GM12878 (cell line): Measurements from ENCODE around the gene ARMC9. TPM values are rescaled to one million over a fixed set of nuclear protein-coding genes. Genes with fewer than 3 reads are reported as not detected.

Source experiments
- ATAC-seq: fragments of 200-7000 bp; cut with Tn5 transposase; 3 replicates; pipeline ENCODE4 v1.9.1; 2020; ENCODE audit warnings: mild to moderate bottlenecking, moderate library complexity
- BruUV-seq: library from RNA; stranded (reverse); fragments of 400-500 nt; replicated peaks from 2 replicates; lab custom pipeline; 2021; lab: Mats Ljungman, UMichigan
- CTCF ChIA-PET: fragments of 300-600 bp; sonication (Branson Sonifier 250); formaldehyde crosslinking; extraction: SDS; loops from one replicate; lab custom pipeline; 2021; ENCODE audit warnings: inconsistent platforms; lab: Yijun Ruan, JAX
- POLR2A ChIA-PET: fragments of 350-600 bp; formaldehyde crosslinking; extraction: SDS; loops from one replicate; lab custom pipeline; 2021; ENCODE audit warnings: inconsistent platforms; lab: Charles Lee
- RAD21 ChIA-PET: fragments of 300-600 bp; sonication (Branson Sonifier 250); formaldehyde crosslinking; loops from one replicate; lab custom pipeline; 2023; ENCODE audit warnings: antibody characterized with exemption; ENCODE audit not compliant: unreplicated experiment; lab: Charles Lee
- SMC1A ChIA-PET: fragments of 300-600 bp; sonication (Branson Sonifier 250); formaldehyde crosslinking; loops from one replicate; lab custom pipeline; 2023; ENCODE audit not compliant: unreplicated experiment, uncharacterized antibody; lab: Charles Lee
- DNase-seq: peaks from one replicate; pipeline ENCODE4 v3.0.0-alpha.2; 2011; ENCODE audit warnings: low read depth, low spot score
- FAIRE-seq: peaks from 3 replicates; lab custom pipeline; 2011; peaks lifted over from hg19 to GRCh38; lab: Jason Lieb, UNC
- H2AFZ ChIP-seq: 2 replicates; pipeline ENCODE4 v1.6.0; 2011; ENCODE audit warnings: low read depth, low read length, control low read depth; ENCODE audit not compliant: control insufficient read depth
- H3K27ac ChIP-seq: 2 replicates; pipeline ENCODE4 v1.5.1; 2011; ENCODE audit warnings: control low read depth; ENCODE audit not compliant: control insufficient read depth, insufficient read depth
- H3K27me3 ChIP-seq, 2 experiments: replicated peaks in 1 of 2; 2 replicates each; pipeline versions ENCODE4 v1.6.0 to v1.6.1; 2011; ENCODE audit warnings: low read length in 1 of 2; ENCODE audit not compliant: control insufficient read depth in 2 of 2, insufficient read depth in 2 of 2
- H3K36me3 ChIP-seq, 2 experiments: 2 replicates each; pipeline ENCODE4 v1.5.1; 2011; ENCODE audit warnings: low read length in 1 of 2; ENCODE audit not compliant: control insufficient read depth in 2 of 2, insufficient read depth in 2 of 2
- H3K4me1 ChIP-seq: 2 replicates; pipeline ENCODE4 v1.6.1; 2011; ENCODE audit warnings: mild to moderate bottlenecking, low read length, moderate library complexity, mixed read lengths; ENCODE audit not compliant: control insufficient read depth, insufficient read depth
- H3K4me2 ChIP-seq: 2 replicates; pipeline ENCODE4 v1.6.0; 2011; ENCODE audit warnings: control low read depth; ENCODE audit not compliant: control insufficient read depth, insufficient read depth
- H3K4me3 ChIP-seq: fragments of 200-600 bp; sonication (generic); 2 replicates; pipeline ENCODE4 v1.5.1; 2016
- H3K79me2 ChIP-seq: 2 replicates; pipeline ENCODE4 v1.6.0; 2011; ENCODE audit warnings: low read length; ENCODE audit not compliant: control insufficient read depth, insufficient read depth
- H3K9ac ChIP-seq: 2 replicates; pipeline ENCODE4 v1.8.0; 2011; ENCODE audit warnings: low read length, control low read depth, mixed read lengths; ENCODE audit not compliant: control insufficient read depth, insufficient read depth
- H3K9me3 ChIP-seq: replicated peaks from 3 replicates; pipeline ENCODE4 v1.5.1; 2011; ENCODE audit warnings: mild to moderate bottlenecking, low read length; ENCODE audit not compliant: control insufficient read depth, insufficient read depth
- H4K20me1 ChIP-seq: 2 replicates; pipeline ENCODE4 v1.6.0; 2011; ENCODE audit not compliant: control insufficient read depth, insufficient read depth
- LARP7 ChIP-seq: fragments of 450-650 bp; IDR thresholded peaks from 2 replicates; pipeline ENCODE4 v1.6.1; 2017; ENCODE audit warnings: mild to moderate bottlenecking
- ZBTB40 ChIP-seq: fragments of 450-650 bp; IDR thresholded peaks from 2 replicates; pipeline ENCODE4 v1.6.1; 2016; ENCODE audit warnings: mild to moderate bottlenecking, moderate library complexity, borderline replicate concordance
- WGBS: methylation state at CpG from one replicate; pipeline ENCODE4 v1.1.6; 2016; ENCODE audit warnings: low lambda C conversion rate; ENCODE audit not compliant: insufficient replicate concordance, insufficient coverage; ENCODE audit errors: missing lambda C conversion rate; 5-methylcytosine and 5-hydroxymethylcytosine counted together
- in situ Hi-C: fragments of 300-500 bp; cut with MboI; formaldehyde crosslinking; loops from 9 replicates; pipeline ENCODE4 v1.14.3; 2018; ENCODE audit warnings: mixed read lengths
- intact Hi-C: fragments of 100-400 bp; cut with micrococcal nuclease; formaldehyde crosslinking; loops from one replicate; pipeline ENCODE4 v1.14.2; 2022; ENCODE audit not compliant: unreplicated experiment
- polyA plus RNA-seq, 11 experiments: library from polyadenylated mRNA; depleted of rRNA in 4 of 11; unstranded in 6 of 11; stranded (reverse) in 5 of 11; fragments of >200 nt; fragmentation: Nextera tagmentation in 4 of 11; fragmentation: Illumina TruSeq in 1 of 11; extraction: Ambion mirVana in 4 of 11; extraction: Trizol in 1 of 11; gene quantifications; 1 replicate in 1 of 11; 2 replicates in 10 of 11; pipeline versions ENCODE4 v1.2.1 to v1.2.3, GENCODE V29; 2011 to 2016; ENCODE audit warnings: inconsistent platforms in 2 of 11, missing spikeins in 2 of 11, low read depth in 1 of 11
- total RNA-seq, 4 experiments: library from RNA; depleted of rRNA in 3 of 4; stranded (reverse); fragments of >200 nt in 3 of 4; fragmentation: Illumina TruSeq in 1 of 4; extraction: Trizol in 1 of 4; gene quantifications; 2 replicates each; pipeline versions ENCODE4 v1.2.1 to v1.2.3, GENCODE V29; 2013 to 2021

ARMC9 gene
- total and polyA plus RNA-seq, 10 of the 15 experiments (the other 5 are each of a cell fraction or from before 2014, with no cell fraction given) = 3.8 to 21.8 (median 10.4) TPM

- WGBS = 67% methylated on average over 3 of the region's 3 CpGs
- ChIA-PET RAD21 (interaction anchor here (1.3 to 3.7 kb wide), 4 partner anchors 43 to 230 kb away, joined by 3 to 26 read pairs (median 6); no protein-coding TSS in a partner anchor), CTCF (interaction anchor here (0.9 to 2.3 kb wide), 7 partner anchors 30 to 189 kb away, joined by 3 to 14 read pairs (median 4); no protein-coding TSS in a partner anchor), SMC1A (interaction anchor here (1.2 to 3.6 kb wide), 5 partner anchors 43 to 184 kb away, joined by 3 to 20 read pairs (median 8); no protein-coding TSS in a partner anchor), POLR2A (interaction anchor here (1.0 to 1.5 kb wide), 3 partner anchors 26 to 171 kb away, joined by 3 to 4 read pairs (median 3); no protein-coding TSS in a partner anchor)
- no peaks in the 10 kb centered on the region for H3K79me2 ChIP-seq
- TF ChIP-seq LARP7 (no peak), ZBTB40 (peak; percentile 73)
- no peak for DNase-seq
- in situ Hi-C loops (no loop called here), intact Hi-C loops (no loop called here)
- H4K20me1 ChIP-seq = no peaks in the 10 kb centered on the region
- no peak overlapping the region for H3K4me3 ChIP-seq
- no peak for ATAC-seq
- peak overlapping the region; percentile 60 for H3K27ac ChIP-seq
- H3K9me3 ChIP-seq = no peaks in the 10 kb centered on the region
- no peak overlapping the region for H3K9ac ChIP-seq
- BruUV-seq = TSS peak; percentile 77
- H3K36me3 ChIP-seq = peaks cover 0 to 2% of the 10 kb centered on the region in 2 experiments; a peak in 1 of 4 replicates
- no peaks in the 10 kb centered on the region for H3K27me3 ChIP-seq
- no peak overlapping the region; the same call in 1 of the 2 replicates for H2AFZ ChIP-seq
- FAIRE-seq = no peak
- peaks cover 9% of the 10 kb centered on the region for H3K4me1 ChIP-seq
- H3K4me2 ChIP-seq = no peak overlapping the region
Measured at GRCh38 chr2:231223001-231223375, 24.6 kb downstream of the ARMC9 start.
